ENCODE data around the gene KNOP1.

DNA sequence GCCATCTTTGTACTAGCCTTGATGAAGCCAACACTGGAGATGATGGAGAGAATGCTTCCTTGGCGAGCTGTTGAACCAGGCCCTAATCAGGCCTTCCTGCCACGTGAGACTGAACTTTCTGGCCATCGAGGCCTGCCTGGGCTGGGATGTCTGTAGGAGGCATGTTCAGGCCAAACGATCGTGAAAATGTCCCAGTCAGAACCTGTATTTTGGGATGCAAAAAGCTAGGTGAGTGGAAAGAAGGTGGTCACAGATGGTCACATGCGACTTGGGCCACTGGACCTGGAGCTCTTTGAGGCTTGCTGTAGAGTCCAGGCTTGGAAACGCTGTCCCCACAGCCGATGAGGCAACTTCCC, 12.9 kb downstream of the KNOP1 start:
- TF ChIP-seq, protein P1, sequence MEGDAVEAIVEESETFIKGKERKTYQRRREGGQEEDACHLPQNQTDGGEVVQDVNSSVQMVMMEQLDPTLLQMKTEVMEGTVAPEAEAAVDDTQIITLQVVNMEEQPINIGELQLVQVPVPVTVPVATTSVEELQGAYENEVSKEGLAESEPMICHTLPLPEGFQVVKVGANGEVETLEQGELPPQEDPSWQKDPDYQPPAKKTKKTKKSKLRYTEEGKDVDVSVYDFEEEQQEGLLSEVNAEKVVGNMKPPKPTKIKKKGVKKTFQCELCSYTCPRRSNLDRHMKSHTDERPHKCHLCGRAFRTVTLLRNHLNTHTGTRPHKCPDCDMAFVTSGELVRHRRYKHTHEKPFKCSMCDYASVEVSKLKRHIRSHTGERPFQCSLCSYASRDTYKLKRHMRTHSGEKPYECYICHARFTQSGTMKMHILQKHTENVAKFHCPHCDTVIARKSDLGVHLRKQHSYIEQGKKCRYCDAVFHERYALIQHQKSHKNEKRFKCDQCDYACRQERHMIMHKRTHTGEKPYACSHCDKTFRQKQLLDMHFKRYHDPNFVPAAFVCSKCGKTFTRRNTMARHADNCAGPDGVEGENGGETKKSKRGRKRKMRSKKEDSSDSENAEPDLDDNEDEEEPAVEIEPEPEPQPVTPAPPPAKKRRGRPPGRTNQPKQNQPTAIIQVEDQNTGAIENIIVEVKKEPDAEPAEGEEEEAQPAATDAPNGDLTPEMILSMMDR (IDR thresholded peaks at IDR 0.05), result no peak
- no peak for TF ChIP-seq POLR2A (IDR thresholded peaks at IDR 0.05)
